Activated gamma-delta T cell (primary cell): ENCODE measurements around the gene DFFA.
"Not testable (repeated sequence)": the region's sequence is repeated elsewhere in the genome, so short reads cannot be mapped to it uniquely, and the experiment has no call there.

ENCODE experiments used
- DNase-seq: peaks from one replicate; lab custom pipeline; 2025; lab: John Stamatoyannopoulos, UW

DFFA gene

DNA sequence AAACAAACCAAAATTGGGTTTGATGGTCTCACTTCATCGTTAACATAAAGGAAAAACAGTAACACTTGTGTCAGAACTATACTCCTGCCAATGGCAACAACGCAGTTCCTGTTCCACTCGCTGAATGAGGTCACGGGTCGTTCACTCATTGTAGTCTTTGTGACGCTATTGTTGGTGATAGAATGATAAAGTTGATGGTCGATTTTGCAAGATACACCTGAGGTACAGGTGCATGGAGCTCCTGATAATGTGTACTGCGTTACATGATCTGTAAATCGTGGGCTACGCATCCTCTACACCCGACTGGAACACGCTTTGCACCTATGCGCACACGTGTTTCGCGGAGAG, 42.5 kb downstream of the DFFA start:
- no peak for DNase-seq

DNA sequence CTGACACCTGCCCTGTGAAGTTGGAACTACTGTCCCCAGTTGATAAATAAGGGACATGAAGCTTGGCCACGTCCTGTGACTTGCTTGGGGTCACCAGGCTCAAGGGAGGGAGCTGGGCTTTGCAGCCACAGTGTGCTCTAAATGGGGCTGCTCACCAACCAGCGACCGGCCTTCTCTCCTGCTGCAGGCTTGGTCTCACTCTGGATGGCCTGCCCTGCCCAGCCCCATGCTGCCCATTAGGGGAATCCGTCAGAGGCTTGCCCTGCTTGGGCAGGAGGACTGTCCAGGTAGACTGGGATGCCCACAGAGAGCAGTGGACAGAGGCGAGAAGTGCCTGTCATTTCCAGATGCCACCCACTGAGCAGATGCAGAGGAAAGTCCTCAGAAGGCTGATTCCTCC, 43.3 kb downstream of the DFFA start:
- no peak for DNase-seq

DNA sequence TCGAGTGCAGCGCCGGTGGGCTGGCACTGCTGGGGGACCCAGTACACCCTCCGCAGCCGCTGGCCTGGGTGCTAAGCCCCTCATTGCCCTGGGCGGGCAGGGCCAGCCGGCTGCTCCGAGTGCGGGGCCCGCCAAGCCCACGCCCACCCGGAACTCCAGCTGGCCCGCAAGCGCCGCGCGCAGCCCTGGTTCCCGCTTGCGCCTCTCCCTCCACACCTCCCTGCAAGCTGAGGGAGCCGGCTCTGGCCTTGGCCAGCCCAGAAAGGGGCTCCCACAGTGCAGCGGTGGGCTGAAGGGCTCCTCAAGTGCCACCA, 45.8 kb downstream of the DFFA start:
- not testable (repeated sequence) for DNase-seq

DNA sequence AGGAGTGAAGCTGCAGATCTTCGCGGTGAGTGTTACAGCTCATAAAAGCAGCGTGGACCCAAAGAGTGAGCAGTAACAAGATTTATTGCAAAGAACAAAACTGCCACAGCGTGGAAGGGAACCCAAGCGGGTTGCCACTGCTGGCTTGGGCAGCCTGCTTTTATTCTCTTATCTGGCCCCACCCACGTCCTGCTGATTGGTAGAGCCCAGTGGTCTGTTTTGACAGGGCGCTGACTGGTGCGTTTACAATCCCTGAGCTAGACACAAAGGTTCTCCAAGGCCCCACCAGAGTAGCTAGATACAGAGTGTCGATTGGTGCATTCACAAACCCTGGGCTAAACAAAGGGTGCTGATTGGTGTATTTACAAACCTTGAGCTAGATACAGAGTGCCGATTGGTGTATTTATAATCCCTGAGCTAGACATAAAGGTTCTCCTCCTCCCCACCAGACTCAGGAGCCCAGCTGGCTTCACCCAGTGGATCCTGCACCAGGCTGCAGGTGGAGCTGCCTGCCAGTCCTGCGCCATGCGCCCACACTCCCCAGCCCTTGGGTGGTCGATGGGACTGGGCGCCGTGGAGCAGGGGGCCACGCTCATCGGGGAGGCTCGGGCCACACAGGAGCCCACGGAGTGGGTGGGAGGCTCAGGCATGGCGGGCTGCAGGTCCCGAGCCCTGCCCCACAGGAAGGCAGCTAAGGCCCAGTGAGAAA, 46.3 kb downstream of the DFFA start:
- not testable (repeated sequence) for DNase-seq

DNA sequence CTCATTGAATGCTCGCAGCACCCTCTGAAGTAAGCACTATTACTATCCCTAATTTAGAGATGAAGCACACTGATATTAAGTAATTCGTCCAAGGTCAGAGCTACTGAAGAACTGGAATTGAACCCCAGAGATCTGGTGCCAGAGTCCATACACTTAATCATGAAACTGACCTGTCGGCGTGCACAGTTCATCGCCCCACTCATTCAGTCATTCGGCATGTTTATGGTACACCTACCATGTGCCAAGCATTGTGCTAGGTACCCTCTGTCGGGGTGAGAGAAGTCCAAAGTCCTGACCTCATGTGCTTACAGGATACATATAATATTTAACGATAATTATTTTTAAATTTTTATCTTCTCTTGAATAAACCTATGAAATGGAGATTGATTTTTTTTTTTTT, 47.7 kb downstream of the DFFA start:
- DNase-seq, result no peak

DNA sequence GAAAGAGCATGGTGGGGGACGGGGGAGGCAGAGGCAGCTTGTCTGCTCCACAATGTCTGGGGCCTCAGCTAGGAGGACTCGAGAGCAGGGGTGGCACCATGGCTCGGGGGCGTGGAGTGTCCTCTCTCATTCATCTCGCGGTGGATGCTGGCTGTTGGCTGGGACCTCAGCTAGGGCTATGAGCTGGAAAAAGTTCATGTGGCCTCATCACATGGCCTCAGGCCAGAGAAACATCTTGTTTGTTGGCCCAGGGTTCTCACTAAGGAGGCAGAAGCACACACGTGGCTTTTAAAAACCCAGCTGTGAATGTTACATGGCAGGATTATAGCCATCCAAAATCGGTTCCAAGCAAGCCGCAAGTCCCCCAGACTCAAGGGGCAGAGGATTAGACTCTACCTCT, 48.3 kb downstream of the DFFA start:
- DNase-seq, result no peak

DNA sequence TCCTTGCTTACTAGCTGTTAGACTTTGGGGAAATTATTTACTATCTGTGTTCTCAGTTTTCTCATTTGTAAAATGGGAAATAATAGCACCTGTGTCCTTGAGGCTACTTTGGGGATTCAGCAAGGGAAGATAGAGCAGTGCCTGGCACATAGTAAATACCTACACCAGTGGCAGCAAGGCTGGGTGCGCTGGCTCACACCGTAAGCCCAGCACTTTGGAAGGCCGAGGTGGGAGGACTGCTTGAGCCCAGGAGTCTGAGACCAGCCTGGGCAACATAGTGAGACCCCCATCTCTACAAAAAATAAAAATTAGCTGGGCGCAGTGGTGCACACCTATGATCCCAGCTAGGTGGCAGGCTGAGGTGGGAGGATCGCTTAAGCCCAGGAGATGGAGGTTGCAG, 50.7 kb downstream of the DFFA start:
- DNase-seq, result no peak

DNA sequence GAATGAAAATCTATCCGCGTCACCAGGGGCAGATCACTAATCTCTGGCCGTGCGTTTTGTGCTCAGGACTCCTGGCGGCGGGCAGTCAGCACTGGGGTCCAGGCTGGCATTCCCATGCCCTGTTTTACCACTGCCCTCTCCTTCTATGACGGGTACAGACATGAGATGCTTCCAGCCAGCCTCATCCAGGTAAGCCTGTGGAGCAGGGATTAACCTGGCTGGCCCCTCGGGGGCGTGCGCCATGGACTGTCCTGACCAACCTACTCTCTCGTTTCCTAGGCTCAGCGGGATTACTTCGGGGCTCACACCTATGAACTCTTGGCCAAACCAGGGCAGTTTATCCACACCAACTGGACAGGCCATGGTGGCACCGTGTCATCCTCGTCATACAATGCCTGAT, 53.0 kb downstream of the DFFA start:
- DNase-seq, result no peak

DNA sequence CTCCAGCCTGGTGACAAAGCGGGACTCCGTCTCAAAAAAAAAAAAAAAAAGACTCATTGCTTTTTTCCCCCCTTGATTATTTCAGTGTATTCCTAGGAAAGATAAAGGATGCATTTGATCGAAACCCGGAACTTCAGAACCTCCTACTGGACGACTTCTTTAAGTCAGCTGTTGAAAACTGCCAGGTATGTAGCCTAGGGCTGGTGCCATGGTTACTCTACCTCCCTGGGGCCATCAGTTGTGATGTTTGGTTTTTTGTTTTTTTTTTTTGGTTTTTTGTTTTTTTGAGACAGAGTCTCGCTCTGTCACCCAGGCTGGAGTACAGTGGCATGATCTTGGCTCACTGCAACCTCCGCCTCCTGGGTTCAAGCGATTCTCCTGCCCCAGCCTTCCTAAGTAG, 53.6 kb downstream of the DFFA start:
- DNase-seq, result not testable (repeated sequence)

DNA sequence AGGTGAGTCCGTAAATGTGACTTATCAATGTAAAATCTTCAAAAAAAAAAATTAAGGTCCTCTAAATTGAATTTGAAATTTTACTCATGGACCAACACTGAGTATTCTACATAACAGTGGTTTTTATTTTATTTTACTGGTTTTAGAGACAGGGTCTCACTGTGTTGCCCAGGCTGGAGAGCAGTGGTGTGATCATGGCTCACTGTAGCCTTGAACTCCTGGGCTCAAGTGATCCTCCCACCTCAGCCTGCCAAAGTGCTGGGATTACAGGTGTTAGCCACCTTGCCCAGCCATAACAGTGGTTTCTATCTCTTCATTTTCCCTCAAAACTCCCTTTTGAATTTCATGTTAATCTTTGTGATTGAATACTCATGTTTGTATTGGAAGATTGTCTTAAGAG, 56.4 kb downstream of the DFFA start:
- DNase-seq, result not testable (repeated sequence)

DNA sequence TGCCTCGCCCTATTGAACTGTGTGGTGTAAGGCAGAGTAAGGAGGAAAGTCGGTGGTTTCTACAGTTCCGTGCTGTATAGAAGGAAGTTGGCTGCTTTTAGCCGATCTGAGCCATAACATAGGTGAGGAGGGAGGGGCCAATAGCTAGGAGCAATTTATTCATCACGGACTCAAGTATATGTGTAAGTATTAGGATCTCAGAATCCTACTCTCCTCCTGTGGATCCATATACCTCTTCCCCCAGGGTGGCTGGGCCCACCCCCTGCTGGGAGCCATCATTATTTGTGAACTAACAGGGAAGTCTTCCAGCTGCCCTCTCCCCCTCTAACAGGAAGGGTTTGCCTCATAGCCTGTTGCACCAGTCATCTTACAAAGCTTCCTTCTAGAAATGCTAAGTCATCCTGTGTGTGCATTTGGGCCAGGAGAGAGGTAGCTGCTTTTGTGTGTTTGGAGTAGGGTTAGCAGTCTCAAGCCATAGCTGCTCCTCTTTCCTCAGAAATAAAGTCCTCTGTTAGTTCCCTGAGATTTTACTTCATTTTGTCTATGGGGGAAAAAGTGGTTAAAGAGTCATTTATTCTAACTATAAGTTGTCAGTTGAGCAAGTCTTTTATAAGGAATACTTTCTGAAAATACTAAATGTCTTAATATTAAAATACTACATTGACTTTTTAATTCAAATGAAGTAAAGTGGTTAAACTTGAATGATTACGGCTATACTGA, 57.0 kb downstream of the DFFA start:
- DNase-seq, result no peak

DNA sequence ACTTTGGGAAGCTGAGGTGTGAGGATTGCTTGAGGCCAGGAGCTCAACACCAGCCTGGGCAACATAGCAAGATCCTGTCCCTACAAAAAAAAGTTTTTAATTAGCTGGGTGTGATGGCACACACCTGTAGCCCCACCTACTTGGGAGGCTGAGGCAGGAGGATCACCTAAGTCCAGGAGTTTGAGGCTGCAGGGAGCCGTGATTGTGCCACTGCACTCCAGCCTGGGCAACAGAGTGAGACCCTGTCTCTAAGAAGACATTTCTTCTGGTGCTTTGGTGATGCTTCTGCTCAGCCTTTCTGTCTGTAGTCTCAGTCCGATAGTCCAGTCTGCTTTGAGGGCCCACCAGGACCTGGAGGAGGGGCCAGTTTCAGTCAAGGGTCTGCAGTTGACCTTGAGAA, 65.1 kb downstream of the DFFA start:
- DNase-seq, result no peak
